Stimulated activated CD8-positive, alpha-beta memory T cell treated with anti-CD3 and anti-CD28 coated beads, Interleukin-15, amount 100 ng/mL, for 4 hours (primary cell): ENCODE measurements around the gene PHPT1.
A peak's percentile ranks its signal among the peaks of the same experiment; 100 is the strongest.
"Not testable (repeated sequence)": the region's sequence is repeated elsewhere in the genome, so short reads cannot be mapped to it uniquely, and the experiment has no call there.

ENCODE experiments used
- DNase-seq, 2 donors: peaks; one replicate each; pipeline ENCODE4 v3.0.0-alpha.2; 2020; ENCODE audit warnings: low read depth in 2 of 2

Gene PHPT1

GRCh38 chr9:136837146-136837855 lies 11.9 kb upstream of the PHPT1 start:
- DNase-seq = no peak

GRCh38 chr9:136837856-136838277 lies 11.3 kb upstream of the PHPT1 start:
- not testable (repeated sequence) for DNase-seq

- DNase-seq = no peak
Measured at GRCh38 chr9:136838314-136839228, 10.6 kb upstream of the PHPT1 start.

- DNase-seq = no peak
Measured at GRCh38 chr9:136839229-136840139, 9.7 kb upstream of the PHPT1 start.

GRCh38 chr9:136840140-136840876 lies 8.9 kb upstream of the PHPT1 start:
- DNase-seq = no peak

- DNase-seq = no peak
Measured at GRCh38 chr9:136840877-136841645, 8.1 kb upstream of the PHPT1 start.

- not testable (repeated sequence) for DNase-seq
Measured at GRCh38 chr9:136841646-136842379, 7.4 kb upstream of the PHPT1 start.

- peak; percentile 56 to 58 for DNase-seq
Measured at GRCh38 chr9:136842380-136842948, 6.7 kb upstream of the PHPT1 start, which contains the start of gene AJM1. TSS of gene AJM1 (plus strand) at chr9:136842478. CDS start at chr9:136844415, 1,937 bp downstream.

GRCh38 chr9:136843159-136843800 lies 5.9 kb upstream of the PHPT1 start:
- DNase-seq = not testable (repeated sequence)

- DNase-seq = peak in 1 of 2 donors; percentile 32
Measured at GRCh38 chr9:136843801-136844740, 5.1 kb upstream of the PHPT1 start.

- DNase-seq = no peak
Measured at GRCh38 chr9:136844761-136845464, 4.3 kb upstream of the PHPT1 start.

GRCh38 chr9:136845465-136846260 lies 3.5 kb upstream of the PHPT1 start:
- no peak for DNase-seq

GRCh38 chr9:136846376-136847087 lies 2.7 kb upstream of the PHPT1 start:
- peak in 1 of 2 donors; percentile 26 for DNase-seq

GRCh38 chr9:136847088-136847825 lies 2.0 kb upstream of the PHPT1 start:
- DNase-seq = no peak
